Activated T-cell treated with anti-CD3 and anti-CD28 coated beads for 24 hours (primary cell): ENCODE data around the gene UNC45B.
"Not testable (repeated sequence)": the region's sequence is repeated elsewhere in the genome, so short reads cannot be mapped to it uniquely, and the experiment has no call there.

ENCODE experiments used
- DNase-seq: peaks from one replicate; pipeline ENCODE4 v3.0.0-alpha.2; 2020; ENCODE audit warnings: low read depth

Gene UNC45B

DNA sequence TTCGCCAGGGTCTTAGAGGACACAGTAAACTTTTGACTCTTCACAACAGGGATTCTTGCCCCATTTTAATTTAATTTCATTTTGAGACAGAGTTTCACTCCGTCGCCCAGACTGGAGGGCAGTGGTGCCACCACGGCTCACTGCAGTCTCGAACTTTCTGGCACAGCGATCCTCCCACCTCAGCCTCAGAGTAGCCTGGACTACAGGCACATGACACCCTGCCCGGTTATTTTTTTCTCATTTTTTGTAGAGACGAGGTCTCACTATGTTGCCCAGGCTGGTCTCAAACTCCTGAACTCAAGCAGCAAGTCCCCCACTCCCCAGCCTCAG lies 5.2 kb upstream of the UNC45B start:
- DNase-seq: no peak

DNA sequence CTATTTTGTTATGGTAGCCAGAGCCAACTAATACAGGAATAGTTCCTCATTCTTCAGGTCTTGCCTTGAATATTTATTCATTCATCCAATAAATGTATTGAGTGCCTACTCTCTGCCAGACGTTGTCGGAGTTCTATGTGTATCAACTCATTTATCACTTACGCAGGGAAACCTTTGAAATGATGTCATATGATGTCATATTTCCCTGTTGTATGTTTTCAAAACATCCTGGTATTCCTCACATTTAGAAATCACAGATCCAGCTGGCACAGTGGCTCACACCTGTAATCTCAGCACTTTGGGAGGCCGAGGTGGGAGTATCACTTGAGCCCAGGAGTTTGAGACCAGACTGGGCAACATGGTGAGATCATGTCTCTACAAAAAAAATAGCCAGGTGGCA lies 2.8 kb upstream of the UNC45B start:
- DNase-seq: no peak

GRCh38 chr17:35146214-35146833 lies 1.3 kb upstream of the UNC45B start:
- DNase-seq: no peak

- no peak for DNase-seq
Measured at GRCh38 chr17:35148144-35148543, 527 bp downstream of the UNC45B start.

DNA sequence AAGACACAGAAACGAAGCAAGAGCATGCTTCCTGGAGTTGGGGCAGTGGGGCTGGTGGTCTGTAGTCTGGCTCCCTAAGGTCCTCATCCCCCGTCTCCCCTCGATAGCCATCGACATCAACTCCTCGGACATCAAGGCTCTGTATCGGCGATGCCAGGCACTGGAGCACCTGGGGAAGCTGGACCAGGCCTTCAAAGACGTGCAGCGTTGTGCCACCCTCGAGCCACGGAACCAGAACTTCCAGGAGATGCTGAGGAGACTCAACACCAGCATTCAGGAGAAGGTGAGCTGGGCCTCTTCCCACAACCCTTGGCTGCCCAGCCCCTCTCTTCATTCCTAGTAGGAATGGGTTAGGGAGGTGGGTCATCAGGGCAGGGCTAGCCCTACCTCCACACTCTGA lies 2.3 kb downstream of the UNC45B start:
- no peak for DNase-seq

GRCh38 chr17:35151080-35151479 lies 3.5 kb downstream of the UNC45B start:
- DNase-seq: not testable (repeated sequence)

DNA sequence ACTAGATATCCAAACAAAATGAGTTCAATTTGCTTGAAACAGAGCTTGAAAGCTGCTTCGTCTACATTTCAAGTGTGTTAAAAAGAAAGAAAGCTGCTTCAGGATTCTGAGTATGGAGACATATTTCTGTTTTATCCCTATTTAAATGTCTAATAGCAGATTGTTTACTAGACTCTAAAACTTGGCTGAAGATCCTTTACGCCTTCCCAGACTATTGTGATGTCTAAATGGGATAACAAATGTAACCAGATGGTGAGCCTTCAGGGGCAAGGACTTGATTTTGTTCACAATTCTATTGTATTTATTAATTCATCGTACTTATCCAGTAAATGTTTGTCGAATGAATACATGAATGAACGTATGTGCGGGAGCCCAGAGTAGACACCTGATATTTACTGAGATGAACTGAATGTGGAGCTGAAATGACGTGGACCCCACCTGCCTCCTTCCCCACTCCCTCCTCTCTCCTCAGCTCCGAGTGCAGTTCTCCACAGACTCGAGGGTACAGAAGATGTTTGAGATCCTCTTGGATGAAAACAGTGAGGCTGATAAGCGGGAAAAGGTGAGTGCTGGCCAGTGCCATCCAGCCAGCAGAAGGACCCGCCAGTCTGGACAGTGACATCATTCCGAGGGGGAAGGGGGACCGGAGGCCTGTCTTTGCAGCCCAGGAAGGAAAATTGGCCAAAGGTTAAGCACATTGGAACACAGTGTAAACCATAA lies 5.0 kb downstream of the UNC45B start:
- DNase-seq: no peak

DNA sequence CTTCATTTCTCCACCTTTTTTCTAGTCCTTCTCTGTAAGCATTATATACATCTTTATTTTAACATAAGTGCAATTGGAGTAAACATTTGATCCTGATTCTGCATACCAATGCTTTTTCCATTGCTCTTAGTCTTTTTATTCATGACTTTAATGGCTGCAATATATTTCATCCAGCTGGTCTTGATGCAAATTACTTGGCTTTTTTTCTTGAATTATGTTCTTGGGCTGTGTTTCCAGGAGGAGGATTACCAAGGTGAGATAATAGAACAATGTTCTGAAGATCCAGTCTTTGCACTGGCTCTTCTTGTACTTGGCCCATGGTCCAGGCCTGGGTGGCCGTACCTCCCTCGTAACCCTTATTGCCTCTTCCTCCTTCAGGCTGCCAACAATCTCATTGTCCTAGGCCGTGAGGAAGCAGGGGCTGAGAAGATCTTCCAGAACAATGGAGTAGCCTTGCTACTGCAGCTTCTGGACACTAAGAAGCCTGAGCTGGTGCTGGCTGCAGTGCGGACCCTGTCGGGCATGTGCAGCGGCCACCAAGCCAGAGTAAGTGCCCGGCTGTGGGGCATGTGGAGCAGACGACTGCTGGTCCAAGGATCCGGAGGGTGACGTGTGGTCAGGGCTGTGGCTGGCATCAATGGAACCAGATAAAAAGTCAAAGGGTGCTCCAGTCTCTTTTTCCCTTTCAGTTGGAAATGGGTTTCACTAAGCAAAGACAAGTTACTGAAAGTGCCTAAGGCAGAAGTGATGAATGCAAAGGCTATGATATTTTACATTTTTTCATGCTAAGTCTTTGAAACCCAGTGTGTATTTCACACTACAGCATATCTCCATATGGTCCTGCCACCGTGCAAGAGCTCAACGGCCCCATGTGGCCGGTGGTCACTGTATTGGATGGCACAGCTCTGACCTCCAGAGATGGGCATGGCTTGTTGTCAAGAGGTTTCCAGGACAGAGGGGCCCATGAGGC lies 6.9 kb downstream of the UNC45B start:
- no peak for DNase-seq

GRCh38 chr17:35155246-35155645 lies 7.6 kb downstream of the UNC45B start:
- no peak for DNase-seq

- no peak for DNase-seq
Measured at GRCh38 chr17:35159940-35160339, 12.3 kb downstream of the UNC45B start.

DNA sequence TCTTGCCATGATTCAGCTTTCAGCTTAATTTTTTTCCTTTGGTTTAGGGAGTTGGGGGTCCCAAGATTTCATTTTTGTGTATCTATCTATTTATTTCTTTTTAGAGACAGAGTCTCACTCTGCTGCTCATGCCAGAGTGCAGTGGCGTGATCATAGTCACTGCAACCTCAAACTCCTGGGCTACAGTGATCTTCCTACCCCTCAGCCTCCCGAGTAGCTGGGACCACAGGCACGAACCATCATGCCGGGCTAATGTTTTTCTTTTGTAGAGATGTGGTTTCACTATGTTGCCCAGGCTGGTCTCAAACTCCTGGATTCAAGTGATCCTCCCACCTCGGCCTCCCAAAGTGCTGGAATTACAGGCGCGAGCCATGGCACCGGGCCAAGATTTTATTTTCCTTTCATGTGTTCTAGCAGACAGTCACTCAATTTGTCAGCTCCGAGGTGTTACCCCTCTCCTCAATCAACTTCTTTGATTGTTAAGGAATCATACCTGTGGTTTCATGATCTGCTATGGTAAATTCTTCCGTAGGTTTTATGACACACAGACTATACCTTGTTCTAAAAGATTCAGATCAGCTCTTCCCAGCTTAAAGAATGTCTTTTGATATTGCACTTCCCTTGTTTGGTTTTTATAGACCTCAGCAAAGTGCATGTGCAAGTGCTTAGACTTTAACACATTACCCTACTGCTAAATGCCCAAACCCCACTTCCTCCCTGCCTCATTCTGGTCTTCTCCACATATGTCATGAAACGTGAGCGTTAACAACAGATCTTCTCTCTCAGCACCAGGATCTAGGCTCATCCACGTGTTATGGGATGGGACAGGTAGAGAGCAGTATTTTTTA lies 13.0 kb downstream of the UNC45B start:
- DNase-seq: no peak

GRCh38 chr17:35161281-35161761 lies 13.7 kb downstream of the UNC45B start:
- no peak for DNase-seq

DNA sequence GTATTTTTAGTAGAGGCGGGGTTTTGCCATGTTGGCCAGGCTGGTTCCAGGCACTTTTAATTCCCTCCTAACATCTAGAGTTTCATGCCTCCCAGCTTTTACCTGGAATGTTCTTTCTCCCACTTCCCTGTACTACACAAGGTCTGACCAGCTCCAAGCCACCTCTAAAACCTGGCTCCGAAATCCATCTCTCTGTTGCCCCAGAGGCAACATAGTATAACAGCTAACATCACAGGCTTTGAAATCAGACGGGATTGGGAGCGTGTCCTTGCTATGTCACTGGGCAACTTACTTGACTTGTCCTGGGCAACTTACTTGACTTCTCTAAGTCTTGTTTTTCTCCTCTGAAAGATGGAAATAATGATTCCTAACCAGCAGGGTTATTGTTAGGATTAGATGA lies 15.1 kb downstream of the UNC45B start:
- no peak for DNase-seq

DNA sequence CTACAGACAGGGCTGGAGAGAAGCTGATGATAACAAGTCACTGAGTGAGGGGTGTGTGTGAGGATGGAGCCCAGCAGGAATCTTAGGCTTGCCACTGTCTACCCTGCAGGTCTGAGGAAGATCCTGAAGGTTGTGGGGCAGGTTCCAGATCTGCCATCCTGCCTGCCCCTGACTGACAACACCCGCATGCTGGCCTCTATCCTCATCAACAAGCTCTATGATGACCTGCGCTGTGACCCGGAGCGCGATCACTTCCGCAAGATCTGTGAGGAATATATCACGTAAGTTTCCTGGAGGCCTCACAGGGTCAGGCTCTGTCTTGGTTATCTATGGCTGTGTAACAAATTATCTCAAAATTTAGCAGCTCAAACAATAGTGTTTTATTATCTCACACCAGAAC lies 16.3 kb downstream of the UNC45B start:
- no peak for DNase-seq

GRCh38 chr17:35164716-35165115 lies 17.1 kb downstream of the UNC45B start:
- DNase-seq: no peak

DNA sequence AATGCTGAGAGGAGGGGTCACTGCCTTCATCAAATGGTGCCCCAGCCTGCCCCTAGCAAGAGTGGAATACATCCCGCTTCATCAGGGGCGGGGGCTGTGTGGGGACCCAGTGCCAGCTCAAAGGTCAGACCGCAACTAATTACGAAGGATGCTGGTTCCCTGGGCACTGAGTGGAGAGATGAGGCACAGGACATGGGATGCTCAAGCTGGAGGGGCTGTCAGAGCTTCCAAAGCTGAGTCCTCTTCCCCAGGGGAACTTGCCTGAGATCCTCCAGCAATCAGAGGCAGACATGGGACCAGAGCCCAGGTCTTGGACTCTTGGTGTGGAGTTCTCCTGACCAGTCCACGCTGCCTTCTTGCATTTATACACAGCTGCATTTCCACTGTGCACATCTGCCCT lies 18.9 kb downstream of the UNC45B start:
- DNase-seq: no peak

DNA sequence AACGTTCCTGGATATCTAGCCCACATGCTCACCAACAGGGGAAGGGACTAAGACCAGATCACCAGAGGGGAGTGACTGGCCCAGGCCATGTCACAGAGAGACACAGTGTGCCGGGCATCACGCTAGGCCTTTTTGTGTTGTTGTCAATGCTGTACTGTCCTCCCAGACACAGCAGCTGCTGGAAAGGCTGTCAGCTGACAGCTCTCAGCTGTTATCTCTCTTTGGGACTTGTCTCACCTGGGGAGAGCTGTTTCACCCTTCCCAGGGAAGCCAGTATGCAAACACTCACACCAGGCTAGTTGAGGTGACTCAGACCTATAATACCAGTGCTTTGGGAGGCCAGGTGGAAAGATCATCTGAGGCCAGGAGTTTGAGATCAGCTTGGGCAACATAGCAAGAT lies 19.4 kb downstream of the UNC45B start:
- DNase-seq: no peak

GRCh38 chr17:35167666-35168065 lies 20.0 kb downstream of the UNC45B start:
- no peak for DNase-seq

- no peak for DNase-seq
Measured at GRCh38 chr17:35169835-35170363, 22.3 kb downstream of the UNC45B start.

DNA sequence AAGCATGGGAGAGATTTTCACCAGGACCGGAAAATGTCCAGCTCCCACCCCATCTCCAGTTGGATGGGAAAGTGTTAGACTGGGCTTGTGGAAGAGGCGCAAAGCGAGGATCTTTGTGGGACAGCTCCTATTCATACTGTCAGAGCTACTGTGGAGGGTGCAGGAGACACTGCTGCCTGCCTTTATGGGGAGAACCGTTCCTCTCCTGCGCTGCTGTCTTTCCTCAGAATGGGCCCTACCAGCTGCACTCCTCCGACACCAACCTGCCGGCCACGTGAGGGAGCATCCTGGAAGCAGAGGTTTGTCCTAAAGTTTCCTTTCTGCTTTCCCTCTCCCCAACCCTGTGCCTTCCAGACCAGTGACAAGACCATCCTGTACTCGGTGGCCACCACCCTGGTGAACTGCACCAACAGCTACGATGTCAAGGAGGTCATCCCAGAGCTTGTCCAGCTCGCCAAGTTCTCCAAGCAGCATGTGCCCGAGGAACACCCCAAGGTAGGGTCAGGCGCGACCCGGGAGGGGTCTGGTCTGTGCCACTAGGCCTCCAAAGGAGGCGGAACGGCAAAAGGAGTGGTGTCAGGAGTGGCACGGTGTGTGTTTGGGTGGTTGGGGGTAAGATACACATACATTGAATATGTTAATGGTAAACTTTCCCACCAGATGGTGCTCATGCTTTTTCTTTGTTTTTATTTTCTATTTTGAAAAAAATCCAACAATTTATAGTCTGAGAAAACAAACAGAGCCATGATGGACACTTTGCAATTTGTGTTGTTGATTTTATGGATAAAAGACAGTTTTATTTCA lies 23.6 kb downstream of the UNC45B start:
- no peak for DNase-seq

- no peak for DNase-seq
Measured at GRCh38 chr17:35171834-35172233, 24.2 kb downstream of the UNC45B start.
